IPS DF 4.7 (cell line): Measurements from ENCODE around the gene EGFLAM.

Source experiments
- DNase-seq: peaks from one replicate; pipeline ENCODE4 v3.0.0-alpha.2; 2013; ENCODE audit warnings: low spot score; ENCODE audit errors: extremely low read depth

The EGFLAM gene

DNA sequence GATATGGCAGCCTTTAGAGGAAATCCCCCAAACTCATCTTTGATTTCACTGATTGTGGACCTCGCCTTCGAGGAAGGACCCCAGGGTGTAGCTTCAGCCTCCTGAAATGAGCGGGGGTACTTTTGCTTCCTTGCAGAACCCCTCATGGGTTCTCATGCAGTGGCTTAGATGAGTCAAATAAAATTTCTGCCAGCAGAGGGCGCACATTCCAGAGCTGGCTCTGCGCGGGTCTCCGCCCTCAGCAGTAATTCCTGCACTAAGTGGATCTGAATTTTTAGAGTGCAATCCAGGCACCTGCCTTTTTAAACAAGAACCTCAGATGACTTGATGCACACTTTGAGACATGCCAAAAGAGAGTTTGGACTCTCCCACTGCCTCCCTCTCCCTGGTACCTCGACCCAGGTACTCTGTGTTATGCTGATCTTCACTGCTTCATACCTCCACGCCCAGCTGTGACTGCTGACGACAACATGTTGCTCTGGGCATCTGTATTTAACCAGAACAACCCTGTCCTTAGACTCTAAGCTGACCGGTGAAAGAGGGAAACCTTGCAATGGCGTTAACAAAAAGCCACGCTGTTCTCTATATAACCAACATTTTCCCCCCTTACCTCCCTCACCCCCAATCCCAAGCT is 7.3 kb downstream of the EGFLAM start:
- no peak for DNase-seq

- DNase-seq, result no peak
These were observed 9.0 kb downstream of the EGFLAM start for GRCh38 chr5:38267372-38267771.

DNA sequence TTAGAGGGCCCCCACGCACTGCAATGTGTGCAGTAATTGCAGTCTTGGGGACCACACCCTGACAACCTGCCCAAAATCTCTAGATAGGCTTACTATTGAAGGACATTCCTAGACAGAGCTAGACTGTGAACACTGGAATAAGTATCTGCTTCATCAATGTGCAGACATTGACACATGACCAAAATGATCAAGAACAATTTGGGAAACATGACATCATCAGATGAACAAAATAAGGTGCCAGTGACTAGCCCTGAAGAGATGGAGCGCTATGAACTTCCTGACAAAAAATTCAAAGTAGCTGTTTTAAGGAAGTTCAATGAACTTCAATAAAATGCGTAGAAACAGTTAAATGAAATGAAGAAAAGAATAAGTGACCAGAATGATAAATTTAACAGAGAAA is 15.3 kb downstream of the EGFLAM start:
- no peak for DNase-seq

- DNase-seq, result no peak
These were observed 16.0 kb downstream of the EGFLAM start for GRCh38 chr5:38274370-38274769.

DNA sequence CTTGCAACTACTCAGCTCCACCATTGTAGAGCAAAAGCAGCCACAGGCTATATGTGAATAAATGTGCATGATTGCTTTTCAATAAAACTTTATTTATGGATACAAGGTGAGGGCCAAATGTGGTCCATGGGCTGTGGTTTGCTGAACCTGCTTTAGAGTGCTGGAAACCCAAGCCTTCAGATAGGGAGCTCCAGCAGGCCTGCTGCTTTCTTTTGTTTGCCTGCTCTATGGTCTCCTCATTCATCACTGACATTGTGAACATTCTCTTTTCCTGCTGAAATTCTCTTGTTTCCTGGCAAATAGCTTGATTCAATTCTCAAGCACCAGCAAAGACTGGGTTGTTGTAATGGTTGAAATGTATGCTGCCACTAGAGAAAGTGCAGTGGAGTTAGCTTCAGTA is 26.0 kb downstream of the EGFLAM start:
- DNase-seq, result no peak

- no peak for DNase-seq
These were observed 26.9 kb downstream of the EGFLAM start for GRCh38 chr5:38285226-38285625.

DNA sequence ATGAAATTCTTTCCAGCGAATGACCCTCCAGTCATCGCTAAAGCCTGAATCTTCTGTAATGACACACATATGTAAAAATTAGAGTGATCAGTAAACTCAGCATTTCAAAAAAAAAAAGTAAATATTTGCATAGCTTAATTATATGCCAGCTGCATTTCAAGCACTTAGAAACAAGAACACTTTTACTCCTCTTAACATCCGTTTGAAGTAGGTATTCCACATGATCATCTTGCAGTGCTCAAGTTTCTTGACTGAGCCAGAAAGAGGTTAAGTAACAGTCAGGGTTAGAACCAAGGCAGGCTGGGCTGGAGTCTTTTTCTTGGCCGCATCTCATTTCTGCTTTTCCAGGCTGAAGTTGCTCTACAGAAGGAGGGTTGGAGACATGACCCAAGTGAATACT is 27.6 kb downstream of the EGFLAM start:
- DNase-seq, result no peak

- no peak for DNase-seq
These were observed 28.8 kb downstream of the EGFLAM start for GRCh38 chr5:38287124-38287523.

DNA sequence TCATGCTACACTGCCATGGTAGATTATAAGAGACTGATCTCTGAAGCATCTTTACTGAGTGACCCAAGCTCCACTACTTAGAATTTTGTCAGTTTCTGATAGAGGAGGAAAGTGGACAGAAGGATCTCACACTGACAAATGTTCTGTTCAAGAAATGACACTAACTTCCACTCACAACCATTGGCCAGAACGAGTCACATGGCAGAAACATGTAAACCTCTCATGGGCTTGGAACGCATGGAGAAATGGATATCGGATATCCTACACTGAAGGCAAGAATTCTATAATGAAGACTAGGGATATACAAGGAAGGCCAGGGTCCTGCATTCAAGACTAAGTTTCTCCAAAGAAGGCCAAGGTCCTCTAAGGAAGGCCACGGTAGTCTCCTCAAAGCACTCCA is 31.1 kb downstream of the EGFLAM start:
- no peak for DNase-seq

- no peak for DNase-seq
These were observed 31.8 kb downstream of the EGFLAM start for GRCh38 chr5:38290028-38290653.

- DNase-seq, result no peak
These were observed 33.0 kb downstream of the EGFLAM start for GRCh38 chr5:38291355-38291754.

DNA sequence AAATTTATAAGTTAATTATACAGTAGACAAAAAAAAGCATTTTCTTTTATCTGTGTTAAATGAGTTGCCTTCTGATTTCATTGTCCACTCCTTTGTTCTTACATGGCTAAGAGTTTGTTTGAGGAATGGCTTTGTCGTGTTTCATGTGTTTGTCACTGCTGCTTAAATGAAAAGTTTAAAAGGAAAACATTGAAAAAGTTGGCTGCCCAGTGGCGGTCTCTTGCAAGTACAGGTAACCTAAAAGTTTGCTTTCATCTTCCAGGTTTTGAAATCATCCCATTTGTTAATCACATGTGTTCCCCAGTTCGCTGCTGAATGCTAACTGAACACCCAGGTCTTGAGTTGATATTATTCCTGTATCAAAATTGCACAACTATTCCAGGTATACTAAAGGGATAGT is 33.9 kb downstream of the EGFLAM start:
- DNase-seq, result no peak

DNA sequence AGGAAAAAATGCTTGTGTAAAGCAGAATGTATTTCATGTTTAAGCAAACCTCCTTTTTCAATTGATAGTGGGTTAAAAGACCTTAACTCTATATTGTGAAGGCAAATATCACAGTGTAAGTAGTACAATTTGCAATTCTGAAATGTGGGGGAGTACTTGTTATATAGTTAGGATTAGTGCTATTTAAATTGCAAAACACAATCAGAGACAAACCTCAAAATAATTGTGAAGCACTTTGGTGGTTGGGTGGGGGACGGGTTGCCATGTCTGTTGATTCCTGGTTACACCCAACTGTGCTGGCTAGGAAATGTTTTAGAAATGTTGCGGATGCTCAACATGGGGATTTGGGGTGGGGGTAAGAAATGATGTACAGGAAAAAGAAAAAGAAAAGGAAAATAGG is 37.4 kb downstream of the EGFLAM start:
- no peak for DNase-seq

DNA sequence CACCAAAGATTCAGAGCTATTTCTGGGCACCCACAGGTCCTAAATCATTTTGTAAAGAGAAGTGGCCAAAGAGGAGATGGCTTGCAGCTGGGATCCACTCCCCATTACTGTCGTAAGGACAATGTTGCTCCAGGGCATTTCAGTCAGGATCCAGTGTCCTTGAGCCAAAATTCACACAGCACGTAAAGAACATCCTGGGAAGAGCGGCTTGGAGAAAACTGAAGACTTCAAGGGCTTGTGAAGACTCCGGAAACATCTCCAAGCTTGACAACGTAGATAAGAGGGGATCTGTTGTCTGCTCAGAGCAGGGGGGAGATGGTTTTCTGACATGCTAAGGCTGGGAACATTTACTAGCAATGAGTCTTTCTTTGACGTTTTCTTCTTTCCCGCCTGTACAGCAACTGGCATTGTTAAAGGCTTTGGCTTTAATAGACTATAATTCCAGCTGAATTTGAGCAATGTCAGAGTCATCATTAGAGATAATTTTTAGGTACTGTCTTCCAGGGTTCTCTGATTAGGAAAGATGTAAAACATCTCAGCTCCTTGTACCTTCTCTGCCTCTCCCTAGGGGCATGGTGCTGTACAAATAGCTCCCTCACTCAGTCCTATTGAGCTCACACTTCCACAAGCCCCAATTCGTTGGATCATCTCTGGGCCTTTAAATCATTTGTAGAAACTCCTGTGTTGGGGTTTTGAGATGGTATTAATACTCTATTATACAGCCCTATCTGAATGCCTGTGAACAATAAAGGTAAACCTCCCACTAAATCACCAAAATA is 39.7 kb downstream of the EGFLAM start:
- DNase-seq, result no peak

DNA sequence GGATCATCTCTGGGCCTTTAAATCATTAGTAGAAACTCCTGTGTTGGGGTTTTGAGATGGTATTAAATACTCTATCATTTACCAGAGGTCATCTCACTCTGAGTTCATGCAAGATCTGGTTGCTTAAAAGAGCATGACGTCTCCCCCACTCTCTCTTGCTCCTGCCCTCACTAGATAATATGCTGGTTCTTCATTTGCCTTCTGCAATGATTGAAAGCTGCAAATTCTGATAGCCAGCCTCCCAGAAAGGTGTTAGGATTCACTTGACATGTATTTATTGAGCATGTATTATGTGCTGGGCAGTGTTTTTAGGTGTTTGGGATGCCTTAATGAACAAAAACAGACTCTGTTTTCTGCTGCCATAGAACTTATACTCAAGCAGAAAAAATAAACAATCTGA is 41.2 kb downstream of the EGFLAM start:
- no peak for DNase-seq

DNA sequence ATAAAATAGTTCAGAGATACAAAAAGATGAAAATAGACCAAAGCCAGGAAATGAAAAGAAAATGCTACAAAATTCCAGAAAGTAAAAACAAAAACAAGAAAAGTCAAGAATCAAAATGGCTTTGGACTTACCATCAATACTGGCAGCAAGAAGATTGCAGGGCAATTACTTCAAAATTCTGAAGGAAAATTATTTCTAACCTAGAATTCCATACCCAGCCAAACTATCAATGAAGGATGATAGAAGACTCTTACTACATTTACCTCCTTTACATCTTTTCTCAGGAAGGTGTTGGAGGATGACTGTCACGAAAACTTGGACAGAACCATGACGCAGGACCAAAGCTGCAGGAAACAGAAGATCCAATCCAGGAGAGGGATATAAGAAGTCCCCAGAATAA is 46.8 kb downstream of the EGFLAM start:
- no peak for DNase-seq

GRCh38 chr5:38307845-38308244 is 49.5 kb downstream of the EGFLAM start:
- no peak for DNase-seq

DNA sequence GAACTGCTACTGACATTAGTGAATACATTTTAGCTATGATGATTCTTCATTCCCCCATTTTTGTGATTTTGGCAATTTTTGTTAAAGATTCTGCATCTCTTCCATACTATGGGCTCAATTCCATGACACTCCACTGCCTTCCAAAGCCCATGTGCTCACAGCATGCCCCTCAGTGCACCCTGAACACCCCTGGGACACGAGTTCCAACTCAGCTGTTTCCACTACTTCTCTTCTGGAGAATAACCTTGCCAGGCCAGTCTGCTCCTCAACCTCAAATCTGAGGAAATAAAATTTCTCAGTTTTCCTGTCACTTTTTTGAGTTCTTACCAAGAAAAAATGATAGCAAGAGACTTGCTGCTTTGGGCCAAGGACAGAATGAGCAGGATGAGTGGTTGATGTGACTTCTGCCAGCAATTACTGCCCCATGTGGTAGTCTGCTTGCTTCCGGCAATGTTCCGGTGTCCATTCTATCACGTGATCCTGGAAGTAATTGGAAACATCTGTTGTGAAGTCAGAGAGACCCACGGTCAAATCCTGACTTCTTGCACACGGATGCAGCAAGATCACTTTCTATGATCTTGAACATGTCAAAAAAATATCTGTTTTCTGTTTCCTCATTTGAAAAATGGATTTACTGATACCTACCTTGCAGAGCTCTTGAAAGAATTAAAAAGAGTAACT is 58.3 kb downstream of the EGFLAM start:
- DNase-seq, result no peak

DNA sequence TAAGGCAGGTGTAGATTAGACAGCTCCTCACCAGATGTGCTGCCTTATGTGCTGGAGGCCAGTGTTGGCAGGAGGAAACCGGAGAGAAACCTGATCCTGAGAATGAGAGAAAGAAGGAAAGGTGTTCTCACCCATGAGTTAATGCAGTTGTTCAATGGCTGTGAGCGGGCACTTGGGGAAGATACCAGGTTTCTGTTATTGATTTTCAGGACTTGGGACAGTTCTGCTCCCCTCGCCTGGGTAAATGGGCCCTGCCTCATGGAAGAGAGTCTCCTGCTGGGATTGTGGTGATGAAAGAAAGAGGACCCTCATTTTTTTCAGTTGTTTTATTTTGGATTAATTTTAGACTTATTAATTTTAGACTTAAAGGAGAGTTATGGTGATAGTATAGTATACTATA is 59.5 kb downstream of the EGFLAM start:
- no peak for DNase-seq

GRCh38 chr5:38319491-38319890 is 61.1 kb downstream of the EGFLAM start:
- DNase-seq, result no peak

GRCh38 chr5:38321978-38322377 is 63.6 kb downstream of the EGFLAM start:
- DNase-seq, result no peak

GRCh38 chr5:38323645-38324295 is 65.4 kb downstream of the EGFLAM start:
- no peak for DNase-seq
